Heart left ventricle (tissue), 13 donors: ENCODE results near the gene KCNJ6.

Experiments
- CTCF ChIP-seq, 12 donors: fragments of 200-600 bp; sonication (generic) in 4 of 12; IDR thresholded peaks; one replicate each; pipeline versions ENCODE4 v1.5.0 to v1.8.0; 2018 to 2022; ENCODE audit warnings: antibody characterized with exemption in 12 of 12, mild to moderate bottlenecking in 5 of 12
- POLR2A ChIP-seq, 2 donors: fragments of 450-650 bp; IDR thresholded peaks; one replicate each; pipeline ENCODE4 v1.6.1; 2017; ENCODE audit warnings: antibody characterized with exemption in 2 of 2, mild to moderate bottlenecking in 2 of 2, moderate library complexity in 2 of 2
- donor health status: ischemic (EF 13 %, LVEDD 7.1; RV severe dilation, severe dysfunction).
- donor health status: DM: no; HTN: yes; CAD: no.
- donor health status: DM: no; HTN: no; CAD: no.
- donor health status: ischemic (EF 25% LVEDD 6.9; RV normal size, moderate dysfunction).
- donor health status: ischemic (EF 25% LVEDD 5.7; RV mildly dilated, moderate dysfunction).
- donor health status: ischemic (EF 35%, LVEDD 5.7; RV mildly dilated, moderate dysfunction).
- donor health status: nonischemic (EF 11% LVEDD 7.7; RV severe dilation, severe dysfunction).
- donor health status: DM: yes; HTN: yes; CAD: no.
- donor health status: PGD.
- donor health status: ischemic (EF 29% LVEDD 5.4; RV normal size, mild dysfunction).
- donor health status: nonischemic (EF 23%, LVEDD 6.1; RV moderate dilation, normal function).

- TF ChIP-seq CTCF (IDR thresholded peaks at IDR 0.05) (no peak), POLR2A (IDR thresholded peaks at IDR 0.05) (no peak)
Measured at GRCh38 chr21:37568415-37568814, 347.8 kb downstream of the KCNJ6 start.
